NCI-H69 (cell line): ENCODE results near the gene C2orf92.
"Not testable (repeated sequence)": the region's sequence is repeated elsewhere in the genome, so short reads cannot be mapped to it uniquely, and the experiment has no call there.

Source experiments
- DNase-seq: peaks from one replicate; lab custom pipeline; 2025; lab: John Stamatoyannopoulos, UW

The C2orf92 gene

DNA sequence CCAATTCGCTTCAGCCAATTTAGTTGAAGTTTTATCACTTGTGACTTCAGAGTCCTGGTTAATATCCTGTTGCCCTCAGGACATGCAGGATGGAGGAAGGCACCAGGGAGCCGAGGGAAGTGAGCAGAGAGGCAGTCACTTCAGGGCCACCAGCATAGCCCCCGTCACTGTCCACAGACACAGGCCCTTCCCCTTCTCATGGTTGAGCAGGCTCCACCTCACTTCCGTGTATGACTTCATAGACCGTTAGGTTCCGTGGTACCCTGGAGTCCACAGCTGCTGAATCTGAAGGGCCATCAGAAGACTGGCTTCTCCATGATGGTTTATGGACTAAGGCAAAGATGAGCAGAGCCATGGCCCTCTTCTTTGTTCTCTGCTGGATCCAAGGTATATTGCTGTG lies at the start of gene C2orf92:
Gene C2orf92, plus strand, starts transcription at position 266 of the 400 bp plus-strand sequence. Its CDS starts 76 bp downstream, at position 342.
- no peak for DNase-seq

DNA sequence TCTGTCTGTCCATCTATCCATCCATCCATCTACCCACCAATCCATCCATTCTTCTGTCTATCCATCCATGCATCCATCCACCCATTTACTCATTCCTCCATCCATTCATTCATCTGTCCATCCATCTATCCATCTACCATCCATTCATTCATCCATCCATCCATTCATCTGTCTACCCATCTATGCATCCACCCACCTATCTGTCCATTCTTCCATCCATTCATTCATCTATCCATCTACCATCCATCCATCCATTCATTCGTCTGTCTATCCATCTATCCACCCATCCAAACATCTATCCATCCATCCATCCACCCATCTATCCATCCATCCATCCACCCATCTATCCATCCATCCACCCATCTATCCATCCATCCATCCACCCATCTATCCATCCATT lies 49.0 kb upstream of the C2orf92 start:
- not testable (repeated sequence) for DNase-seq

DNA sequence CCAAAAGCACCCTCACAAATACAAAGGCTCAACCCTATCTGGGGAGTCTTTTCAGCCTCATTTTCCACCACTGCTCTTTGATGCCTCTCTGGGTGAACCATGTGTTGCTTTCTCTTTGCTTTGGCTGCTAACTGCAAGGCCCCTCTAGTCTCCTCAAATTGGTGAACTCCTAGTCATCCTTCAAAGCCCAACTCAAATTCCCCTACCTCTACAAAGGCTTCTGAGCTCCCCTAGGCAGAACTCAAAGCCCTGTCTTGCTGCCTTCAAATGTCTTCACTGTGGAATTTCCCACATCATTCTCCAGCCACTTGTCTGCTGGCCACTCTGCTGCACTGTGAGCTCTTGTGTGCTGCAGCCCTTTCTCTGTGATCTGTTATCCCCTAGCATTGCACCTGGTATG lies 46.5 kb upstream of the C2orf92 start:
- DNase-seq: not testable (repeated sequence)

DNA sequence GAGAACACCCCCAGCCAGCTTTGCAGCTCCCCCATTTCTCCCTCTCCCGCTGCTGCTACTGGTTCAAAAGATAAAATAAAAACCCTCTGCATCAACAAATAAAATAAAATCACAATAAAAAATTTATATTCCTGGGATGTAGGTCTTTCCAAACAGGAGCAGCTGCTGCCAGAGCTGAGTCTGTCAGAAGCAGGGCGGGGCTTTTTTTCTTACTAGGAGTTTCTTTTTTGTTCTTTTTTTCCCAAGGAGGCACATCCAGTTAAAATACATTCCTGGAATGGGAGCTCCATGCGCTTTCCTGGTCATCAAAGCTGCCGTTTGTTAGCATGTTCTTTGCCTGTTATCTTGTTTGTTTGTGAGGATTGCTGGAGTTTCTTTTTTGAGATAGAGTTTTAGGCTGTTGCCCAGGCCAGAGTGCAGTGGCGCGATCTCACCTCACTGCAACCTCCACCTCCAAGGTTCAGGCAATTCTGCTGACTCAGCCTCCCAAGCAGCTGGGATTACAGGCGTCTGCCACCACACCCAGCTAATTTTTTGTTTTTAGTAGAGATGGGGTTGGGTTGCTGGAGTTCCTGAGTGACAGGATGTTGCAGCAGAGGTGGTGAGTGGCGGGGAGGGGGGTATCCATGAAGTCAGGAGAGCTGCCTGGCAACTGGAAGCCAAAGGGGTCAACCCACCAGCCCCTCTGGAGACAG lies 44.0 kb upstream of the C2orf92 start:
- peak; percentile 8 for DNase-seq

DNA sequence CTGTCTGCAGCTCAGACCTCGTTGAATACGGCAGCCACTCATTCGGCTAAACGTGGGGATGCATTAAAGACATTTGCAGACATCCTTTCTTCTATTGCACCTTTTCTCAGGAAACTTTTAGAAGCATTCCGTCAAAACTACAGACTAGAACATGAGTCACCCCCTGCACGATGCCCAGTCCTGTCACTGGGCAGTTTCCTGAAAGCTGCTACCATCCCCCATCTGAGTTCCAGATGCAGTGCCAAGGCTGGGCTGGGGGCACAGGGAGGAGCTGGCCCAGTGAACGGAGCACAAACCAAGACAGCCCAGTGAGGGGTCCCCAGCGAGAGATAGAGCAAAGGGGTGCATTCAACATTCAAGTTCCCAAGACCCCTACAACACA lies 43.5 kb upstream of the C2orf92 start:
- not testable (repeated sequence) for DNase-seq

DNA sequence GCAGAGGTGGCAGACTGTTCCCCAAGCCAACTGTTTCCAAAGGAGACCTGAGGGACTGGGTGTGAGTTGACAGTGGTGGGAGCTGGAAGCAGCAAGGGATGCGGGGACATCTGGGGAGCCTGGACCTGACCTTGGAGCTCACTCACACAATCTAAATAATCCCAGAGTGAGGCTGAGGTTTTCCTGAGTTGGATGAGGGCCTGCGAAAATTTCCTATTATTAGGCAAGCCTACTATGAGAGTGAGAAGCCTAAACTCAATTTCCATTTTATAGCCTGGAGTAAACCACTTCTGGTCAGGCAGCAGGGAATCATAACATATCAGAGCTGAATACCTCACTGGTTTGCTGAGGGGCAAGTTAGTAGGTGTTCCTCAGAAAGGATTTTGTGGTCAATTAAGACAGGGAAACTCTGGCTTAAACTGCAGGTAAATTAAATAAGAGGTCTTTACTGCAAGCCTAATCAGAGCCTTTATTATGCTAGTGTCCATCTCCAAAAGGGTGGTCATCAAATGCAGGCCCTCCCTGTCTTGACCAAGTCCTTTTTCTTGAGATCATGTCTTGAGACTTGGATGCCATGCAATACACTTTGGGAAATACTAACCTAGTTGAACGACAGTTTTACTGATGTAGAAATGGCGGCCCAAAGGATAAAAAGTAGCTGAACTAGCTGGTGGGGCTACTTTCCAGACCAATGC lies 25.3 kb upstream of the C2orf92 start:
- no peak for DNase-seq

DNA sequence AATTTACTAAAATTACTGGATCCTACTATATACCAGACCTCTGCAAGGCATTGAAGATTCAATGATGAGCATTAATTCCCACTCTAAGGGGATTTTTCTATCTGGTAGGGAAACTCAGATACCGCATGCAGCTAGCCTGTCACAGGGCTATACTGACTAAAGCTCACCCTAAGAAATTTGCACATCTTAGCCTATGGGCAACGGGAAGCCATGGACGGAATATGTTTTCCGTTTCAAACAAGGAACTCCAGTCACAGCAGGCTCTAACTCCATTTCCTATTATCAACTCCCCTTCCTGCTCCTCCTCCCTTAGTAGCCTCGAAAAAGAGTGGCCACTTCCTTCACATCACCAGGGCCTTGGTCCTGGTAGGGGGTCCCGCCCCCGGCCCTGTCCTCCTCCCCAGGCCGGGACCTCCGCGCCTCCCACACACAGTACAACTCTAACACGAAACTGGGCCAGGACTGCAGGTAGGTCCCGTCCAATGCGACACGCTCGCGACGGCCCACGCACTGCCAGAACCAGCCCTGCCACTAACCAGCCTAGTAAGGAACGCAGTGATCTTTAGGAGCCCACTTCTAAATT lies 24.3 kb upstream of the C2orf92 start:
- peak; percentile 54 for DNase-seq

DNA sequence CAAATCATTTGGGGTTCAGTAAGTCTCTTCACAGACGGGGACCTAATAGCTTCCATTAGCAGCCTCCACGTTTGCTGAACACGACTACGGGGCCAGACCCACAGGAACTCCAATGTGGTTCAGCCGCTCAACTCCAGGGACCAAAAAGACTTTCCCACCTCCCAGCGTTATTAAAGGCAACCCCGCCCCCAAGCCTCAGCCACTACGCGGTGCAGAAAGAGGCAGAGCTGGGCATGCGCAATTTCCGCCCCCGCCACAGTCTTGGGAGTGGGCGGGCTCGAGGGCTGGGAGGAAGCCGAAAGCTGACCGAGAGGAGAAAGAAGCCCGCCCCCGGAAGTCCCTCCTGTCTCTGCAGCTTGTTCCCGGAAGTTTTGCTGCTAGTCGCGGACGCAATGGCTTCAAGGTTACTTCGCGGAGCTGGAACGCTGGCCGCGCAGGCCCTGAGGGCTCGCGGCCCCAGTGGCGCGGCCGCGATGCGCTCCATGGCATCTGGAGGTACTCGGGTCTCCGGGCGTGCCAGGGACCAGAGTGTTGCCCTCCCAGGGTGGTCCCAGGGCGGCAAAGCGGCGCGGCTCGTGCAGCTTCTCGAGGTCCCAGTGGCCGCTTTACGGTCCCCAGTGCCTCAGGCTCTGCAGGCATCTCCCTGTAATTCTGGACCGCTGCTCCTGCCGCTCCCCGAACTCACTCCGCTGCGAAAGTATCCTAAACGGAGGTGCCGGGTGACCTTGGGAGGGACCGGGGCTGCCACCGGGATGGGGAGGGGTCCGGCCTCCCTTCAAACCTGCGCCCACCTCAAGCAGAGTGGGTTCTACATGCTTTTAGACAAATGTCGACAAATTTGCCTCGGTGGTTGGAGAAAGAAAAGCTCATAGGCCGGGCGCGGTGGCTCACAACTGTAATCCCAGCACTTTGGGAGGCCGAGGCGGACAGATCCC lies 23.6 kb upstream of the C2orf92 start, which contains the start of gene COX5B:
Gene COX5B, plus strand, starts transcription at position 368 of the 935 bp plus-strand sequence. Its CDS starts 25 bp downstream, at position 393.
- peak; percentile 96 for DNase-seq

DNA sequence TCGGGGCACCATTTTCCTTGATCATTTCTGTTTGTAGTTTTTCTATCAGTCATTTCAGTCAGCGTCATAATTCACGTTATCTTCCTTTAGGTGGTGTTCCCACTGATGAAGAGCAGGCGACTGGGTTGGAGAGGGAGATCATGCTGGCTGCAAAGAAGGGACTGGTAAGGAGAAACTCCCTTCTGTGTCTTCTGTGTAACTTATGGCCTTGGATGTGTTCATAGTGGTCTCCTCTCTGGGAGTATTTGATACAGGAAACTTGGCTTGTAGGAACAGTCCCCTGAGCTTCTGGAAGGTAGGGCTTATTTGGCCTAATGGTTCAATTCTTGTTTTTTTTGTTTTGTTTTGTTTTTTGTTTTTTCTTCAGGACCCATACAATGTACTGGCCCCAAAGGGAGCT lies 22.5 kb upstream of the C2orf92 start:
- no peak for DNase-seq

DNA sequence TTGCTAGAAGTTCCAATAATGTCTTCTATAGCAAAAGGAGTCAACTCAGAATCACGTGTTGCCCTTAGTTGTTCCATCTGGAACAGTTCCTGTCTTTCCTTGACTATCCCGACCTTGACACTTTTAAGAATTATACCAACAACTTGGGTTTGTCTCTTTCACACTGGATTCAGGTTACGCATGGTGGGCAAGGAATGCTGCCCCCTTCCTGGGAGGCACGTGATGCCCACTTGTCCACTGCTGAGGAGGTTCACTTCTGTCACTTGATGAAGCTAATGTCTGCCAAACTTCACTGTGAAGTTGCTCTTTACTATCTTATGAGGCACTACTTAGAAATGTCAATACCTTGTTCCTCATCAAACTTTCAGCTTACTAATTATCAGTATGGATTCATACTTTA lies 18.4 kb upstream of the C2orf92 start:
- DNase-seq: no peak

DNA sequence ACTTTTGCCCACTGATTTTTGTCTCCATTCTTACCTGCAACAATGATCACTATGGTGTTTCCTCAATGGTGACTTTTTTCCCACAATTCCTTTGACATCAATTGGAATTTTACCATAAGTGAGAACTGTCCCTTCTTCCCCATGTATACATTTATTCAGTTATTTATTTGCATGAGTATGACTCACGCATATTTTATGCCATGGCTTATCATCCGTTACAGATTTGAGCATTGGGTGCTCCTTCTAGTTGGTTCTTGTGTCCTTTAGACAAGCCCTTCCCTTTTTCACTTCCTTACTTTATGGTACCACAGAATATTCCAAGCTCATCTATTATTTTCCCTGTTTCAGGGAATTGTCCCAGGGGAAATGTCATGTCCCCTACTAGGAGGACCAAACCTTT lies 16.0 kb upstream of the C2orf92 start:
- no peak for DNase-seq

DNA sequence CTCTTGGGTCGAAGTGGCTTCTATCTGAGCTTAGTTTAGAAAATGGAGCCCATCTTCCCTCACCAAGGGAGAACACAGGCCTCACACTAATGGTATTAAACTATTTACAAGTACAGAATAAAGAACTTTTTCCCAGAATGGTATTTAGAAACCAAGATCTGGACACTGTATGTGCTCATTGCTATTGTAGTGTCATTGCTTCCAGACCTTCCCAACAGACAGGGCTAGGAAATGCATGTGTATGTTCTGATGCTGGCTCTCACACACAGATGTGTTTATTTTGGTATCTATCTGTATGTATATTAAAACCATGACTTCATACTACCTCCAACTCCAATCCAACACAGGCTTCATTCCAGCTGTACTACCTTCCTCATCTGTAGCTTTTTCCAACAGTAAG lies 15.6 kb upstream of the C2orf92 start:
- no peak for DNase-seq

DNA sequence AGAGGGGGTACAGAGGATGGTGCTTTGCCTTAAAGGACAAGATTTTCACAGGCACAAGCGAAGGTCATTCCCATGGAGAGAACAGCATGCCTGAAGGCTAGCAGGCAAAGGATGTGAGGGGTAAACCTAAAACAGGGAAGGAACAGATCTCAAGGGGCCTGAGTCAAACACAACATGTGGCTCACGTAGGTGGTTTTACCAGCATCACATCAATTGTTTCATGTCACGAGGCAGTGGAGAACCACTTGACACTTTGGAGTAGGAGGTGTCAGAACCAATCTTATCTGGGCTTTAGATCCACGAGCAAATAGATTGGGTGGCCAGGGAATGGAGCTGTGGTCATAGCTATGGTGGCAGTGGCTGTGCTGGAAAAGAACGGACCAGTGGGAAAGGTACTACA lies 15.2 kb upstream of the C2orf92 start:
- DNase-seq: no peak

DNA sequence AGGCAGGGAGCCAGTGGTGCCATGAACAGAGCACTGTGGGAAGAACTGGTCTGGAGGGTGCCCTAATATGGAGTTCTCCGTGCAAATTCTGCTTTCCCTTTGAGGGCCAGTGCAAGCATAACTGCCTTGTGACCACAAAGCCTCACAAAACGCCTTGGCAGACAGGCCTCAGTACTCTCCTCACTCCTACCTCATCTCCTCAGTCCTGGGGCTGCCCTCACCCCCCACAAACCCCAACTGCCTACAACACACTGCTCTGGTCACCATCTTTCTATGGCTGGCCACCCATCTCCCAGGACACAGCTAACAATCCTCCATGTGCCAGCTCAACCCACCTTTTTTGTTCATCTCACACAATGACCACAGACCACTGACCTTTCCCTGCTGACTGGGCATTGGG lies 14.7 kb upstream of the C2orf92 start:
- DNase-seq: no peak

DNA sequence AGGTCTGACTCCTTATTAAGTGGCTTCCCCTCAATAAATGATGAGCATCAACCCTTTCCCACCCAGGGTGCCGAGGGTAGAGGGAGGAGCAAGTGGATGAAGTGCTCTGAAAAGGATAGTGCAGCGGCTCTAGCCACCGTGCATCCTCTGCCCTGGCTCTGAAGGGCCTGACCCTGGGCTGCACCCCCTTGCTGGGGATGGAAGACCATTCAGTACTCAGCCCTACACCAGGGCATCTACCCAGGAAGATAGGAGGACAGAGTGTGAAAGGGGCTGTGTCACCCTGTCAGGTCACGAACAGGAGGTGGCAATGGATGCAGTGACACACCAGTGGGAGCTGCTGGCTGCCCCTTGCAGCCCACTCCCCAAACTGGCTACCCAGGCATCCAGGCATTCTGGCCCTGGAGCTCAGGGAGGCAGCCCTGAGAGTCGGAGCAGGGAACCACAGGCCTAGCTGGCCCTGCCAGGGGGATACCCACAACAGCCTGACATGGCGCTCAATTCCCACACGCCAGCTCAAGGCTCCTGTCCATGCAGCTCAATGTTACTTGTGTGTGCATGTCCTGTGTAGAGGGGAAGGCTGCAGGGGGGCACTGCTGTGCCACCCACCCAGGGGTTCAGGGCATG lies 13.3 kb upstream of the C2orf92 start:
- no peak for DNase-seq

DNA sequence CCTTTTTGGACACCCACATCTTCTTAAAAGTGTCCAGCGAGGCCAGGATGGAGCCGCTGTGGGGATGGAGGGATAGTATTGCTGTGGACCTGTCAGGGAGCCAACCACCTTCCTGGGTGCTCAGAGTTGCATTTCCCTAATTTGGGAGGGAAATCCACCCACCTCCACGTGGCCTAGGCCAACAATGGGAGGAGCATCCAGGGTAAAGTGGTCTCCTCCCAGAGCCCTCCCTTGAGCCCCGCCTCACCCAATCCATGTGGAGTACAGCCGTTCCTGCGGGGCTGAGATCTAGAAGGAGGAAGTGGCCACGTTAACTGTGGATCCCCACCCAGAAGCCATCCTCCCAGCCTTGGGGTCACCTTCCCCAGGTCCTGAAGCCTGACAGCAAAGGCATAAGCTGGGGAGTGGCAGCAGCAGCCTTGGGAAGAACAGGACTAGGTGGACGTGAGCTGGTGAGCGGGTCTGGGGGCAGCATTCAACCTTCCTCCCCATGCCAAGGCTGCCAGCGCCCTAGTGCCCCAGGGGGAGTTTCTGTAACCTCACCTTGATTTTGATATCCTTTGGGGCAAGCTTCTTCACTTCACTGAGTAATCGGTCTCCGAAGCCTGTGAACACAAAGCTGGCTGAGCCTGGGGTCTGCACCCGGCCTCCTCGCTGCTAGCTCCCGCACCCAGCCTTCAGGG lies 12.5 kb upstream of the C2orf92 start:
- no peak for DNase-seq

DNA sequence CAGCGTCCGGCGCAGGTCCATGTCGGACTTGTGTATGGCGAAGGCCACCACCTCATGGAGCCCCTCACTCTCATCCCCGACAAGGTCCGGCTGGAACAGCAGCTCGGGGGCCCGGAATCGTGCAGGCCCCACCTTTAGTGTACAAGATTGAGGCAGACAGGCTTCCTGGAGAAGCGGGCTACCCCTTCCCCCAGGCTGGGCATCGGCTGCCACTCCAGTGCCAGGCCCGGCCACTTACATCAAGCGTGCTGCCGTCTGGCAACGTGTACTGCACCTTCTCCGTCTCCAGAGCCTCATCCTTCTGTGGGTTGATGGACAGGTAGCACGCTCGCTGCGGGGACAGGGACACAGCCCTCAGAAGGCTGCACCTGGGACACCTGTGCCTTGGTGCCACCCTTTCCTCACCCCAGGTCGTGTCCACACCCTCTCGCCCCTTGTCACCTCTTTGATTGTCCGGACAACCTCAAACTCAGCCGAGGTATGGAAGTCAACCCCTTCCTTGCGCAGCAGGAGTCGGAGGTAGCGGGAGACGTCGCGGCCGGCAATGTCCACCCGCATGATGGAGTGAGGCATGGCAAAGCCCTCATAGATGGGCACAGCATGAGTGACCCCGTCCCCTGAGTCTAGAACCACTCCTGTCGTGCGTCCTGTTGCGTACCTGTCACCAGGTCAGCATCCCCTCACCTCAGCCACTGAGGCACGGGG lies 11.4 kb upstream of the C2orf92 start:
- DNase-seq: no peak

DNA sequence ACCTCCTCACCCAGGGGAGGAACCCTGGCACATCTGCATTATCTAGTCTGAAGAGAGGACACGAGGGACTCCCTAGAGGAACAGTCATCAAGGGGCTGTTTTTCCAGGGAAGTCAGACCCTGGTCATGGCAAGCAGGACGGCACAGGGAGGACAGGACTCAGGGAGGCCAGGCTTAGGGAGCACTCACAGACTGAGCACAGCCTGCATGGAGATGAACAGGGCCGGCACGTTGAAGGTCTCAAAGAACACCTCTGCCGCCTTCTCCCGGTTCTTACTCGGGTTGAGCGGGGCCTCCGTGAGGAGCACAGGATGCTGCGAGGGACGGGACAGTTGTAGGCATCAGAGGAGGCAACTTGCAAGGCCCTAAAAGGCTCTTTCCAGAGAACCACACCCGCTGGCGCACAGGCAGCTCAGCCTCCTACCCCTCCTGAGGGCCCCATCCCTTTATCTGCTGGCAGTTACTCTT lies 10.8 kb upstream of the C2orf92 start:
- DNase-seq: no peak

DNA sequence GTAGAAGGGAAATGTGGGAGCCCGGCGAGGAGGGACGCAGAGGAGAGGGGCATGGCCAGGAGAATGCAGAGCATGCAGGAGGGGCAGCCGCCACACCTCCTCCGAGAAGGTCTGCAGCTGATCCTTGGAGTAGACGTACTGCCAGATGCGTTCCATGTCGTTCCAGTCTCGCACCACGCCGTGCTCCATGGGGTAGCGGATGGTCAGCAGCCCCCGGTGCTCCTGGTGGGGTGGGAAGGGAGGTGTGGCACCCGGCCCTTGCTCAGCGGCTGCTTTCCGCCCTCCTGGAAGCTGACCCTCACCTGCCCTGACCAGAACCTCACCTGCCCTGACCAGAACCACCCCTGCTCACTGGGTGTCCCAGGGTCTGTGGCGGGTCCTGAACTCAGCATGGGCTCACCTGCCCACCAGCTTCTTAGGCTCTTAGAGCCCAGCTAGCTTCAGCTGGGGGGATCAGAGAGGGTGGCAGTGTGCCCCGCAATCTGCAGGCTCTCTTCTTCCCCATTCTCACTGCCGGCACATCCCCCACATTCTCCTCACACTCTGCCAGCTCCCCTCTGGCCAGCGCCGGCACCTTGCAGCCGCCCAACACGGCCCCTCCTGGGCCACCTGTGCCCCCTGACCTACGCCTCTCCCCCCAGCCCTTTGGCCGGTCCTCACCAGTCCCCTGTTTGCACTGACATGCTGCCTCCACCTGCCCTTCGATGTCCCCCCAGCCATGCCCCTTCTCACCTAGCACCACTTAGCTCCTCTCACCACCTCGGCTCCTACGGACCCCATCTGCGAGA lies 10.1 kb upstream of the C2orf92 start:
- no peak for DNase-seq
